Stimulated activated CD4-positive, alpha-beta T cell treated with anti-CD3 and anti-CD28 coated beads, TNF-alpha, amount 100 ng/mL, for 1 hour (primary cell): Measurements from ENCODE around the gene DNHD1.
A peak's percentile ranks its signal among the peaks of the same experiment; 100 is the strongest.

ENCODE experiments used
- DNase-seq, 3 donors: peaks; one replicate each; pipeline ENCODE4 v3.0.0-alpha.2; 2020; ENCODE audit warnings: low read depth in 3 of 3, low spot score in 1 of 3

The DNHD1 gene

DNA sequence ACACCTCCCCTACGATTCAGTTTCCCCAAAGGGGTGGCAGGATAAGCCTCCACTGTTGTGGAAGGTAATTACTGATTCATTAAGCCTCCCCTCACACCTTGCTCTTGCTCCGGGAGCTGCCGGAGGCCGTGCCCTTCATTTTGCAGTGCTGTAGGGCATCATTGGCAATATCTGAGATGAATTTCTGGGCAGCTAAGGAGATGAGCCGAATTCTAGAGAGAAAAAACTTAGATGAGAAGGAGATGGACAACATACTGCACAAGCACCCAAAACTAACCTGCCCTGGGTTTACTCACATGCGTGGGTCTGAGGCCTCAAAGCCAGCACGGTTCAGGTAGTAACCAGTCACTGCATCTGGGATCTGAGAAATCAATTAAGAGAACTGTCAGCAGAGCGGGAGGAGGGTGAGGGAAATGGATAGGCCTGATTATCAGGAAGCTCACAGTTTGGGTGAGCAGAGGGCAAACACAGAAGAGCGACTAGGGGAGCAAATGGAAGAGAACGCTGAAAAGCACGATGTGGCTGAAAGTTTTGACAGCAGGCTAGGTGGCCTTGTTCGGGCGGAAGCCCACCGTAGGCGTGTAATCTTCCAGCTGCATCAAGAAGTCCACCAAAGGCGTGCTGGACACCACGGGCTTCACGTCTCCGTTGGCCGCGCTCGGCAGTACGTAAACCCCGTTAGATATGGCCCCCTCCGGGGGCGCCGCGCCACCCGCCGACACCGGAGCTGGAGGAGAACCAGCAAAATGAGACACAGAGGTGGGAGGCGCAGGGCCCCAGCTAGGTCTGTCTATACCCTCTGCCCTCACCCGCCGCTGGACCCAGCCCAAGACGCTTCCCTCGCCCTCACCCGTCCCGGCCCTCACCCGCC, 114.2 kb downstream of the DNHD1 start:
- DNase-seq, result no peak

DNA sequence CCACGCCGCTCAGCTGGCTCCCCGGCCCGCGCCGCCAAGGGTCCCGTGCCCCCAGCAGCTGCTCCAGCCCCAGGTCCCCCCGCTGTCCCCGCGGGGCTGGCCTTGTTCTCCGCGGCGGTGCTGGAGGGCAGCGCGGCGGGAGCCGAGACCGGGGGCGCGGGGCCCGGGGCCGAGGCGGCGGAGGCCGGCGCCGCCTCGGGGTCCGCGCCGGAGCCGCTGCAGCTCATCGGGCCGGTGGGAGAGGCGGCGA, 114.8 kb downstream of the DNHD1 start:
- no peak for DNase-seq

DNA sequence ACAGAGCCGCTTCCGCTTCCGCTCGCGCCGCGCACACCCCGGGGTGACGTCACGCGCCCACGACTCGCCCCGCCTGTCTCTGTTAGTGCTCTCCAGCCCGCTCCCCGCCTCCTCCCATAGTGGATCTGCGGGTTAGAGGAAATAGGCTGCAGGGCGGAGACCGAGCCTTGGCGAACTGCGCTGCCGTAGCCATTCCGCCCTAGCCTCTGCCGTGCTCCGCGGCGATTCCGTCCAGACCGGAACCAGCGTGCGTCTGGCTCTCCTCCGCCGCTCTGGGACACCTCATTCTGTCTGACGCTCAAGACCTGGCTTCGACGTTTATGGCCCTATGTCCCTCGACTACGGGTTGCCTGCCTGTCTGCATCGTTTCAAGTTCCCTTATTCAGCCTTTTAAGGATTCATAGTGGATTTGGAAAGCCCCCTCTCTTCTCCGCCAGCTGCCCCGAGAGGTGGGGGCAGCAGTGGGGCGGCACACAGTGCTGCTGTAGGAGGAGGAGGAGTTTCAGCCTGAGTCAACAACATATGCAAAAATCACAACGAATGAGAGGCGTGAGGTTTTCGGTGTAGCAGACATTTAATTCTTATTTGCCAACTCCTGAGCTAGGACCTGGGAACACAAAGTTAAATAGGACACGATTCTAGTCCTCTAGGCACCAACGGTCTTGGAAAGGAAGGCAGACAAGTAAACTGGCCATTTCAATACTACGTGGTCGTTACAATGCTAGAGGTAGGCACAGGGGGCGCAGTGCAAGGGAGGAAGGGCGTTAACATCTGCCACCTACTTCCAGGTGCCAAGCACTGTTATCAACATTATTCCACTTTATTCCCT, 115.3 kb downstream of the DNHD1 start, which contains the start of gene TAF10:
TSS of gene TAF10 (minus strand) at position 4 of the 829 bp plus-strand sequence. CDS start 27 bp downstream, outside the sequence.
- peak; percentile 80 to 94 (median 88) for DNase-seq

DNA sequence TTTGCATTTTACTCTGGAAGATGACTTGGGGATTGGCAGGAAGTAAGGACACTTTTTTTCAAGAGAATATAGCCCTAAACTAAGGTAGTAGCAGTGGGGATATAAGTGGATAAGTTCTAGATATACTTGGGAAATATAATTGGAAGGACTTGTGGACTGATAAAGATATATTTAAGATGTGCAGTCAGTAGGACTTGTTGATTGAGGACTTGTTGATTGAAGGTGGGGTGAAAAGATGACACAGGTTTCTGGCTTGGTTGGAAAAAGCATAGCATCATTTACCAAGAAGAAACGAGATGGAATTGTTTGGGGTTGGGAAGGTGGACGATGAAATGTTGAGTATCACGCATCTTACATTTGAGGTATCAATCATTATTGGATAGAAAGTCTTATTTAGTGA, 116.4 kb downstream of the DNHD1 start:
- DNase-seq, result no peak

DNA sequence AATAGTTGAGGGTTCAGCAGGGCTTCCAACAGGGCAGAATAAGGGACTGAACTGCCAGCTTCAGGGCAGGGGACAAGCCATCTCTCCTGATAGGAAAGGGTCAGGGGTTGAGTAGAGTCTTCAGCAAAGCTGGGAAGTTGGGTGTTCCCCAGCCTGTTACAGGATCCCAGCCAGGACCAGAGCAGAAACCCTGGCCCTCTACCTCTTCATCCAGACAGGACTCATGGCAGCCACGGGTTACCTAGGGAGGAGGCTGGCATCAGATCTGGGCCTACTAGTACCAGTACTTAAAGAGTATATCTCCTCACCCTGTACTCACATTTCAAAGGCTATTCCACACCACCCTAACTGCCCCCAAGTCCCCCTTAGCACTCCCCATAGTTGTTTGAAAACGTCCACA, 117.4 kb downstream of the DNHD1 start:
- DNase-seq, result no peak

DNA sequence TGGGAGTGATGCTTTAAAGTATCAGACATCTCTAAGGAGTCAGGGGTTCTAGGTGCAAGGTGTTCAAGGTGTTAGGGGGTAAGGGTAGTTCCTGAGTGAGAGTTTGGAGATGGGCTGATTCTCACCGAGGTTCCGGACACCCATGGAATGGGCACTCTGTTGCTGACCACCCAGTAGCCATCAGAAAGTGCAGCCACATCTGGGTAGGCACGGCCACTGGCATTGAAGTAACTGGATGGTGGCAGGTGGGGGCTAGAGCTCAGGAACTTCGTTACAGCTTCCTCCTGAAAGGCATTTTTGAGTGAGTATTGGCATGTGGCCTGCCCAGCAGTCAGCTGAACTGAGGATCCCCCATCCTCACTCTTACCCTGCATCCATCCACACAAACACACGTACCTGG, 118.0 kb downstream of the DNHD1 start:
- DNase-seq, result no peak

DNA sequence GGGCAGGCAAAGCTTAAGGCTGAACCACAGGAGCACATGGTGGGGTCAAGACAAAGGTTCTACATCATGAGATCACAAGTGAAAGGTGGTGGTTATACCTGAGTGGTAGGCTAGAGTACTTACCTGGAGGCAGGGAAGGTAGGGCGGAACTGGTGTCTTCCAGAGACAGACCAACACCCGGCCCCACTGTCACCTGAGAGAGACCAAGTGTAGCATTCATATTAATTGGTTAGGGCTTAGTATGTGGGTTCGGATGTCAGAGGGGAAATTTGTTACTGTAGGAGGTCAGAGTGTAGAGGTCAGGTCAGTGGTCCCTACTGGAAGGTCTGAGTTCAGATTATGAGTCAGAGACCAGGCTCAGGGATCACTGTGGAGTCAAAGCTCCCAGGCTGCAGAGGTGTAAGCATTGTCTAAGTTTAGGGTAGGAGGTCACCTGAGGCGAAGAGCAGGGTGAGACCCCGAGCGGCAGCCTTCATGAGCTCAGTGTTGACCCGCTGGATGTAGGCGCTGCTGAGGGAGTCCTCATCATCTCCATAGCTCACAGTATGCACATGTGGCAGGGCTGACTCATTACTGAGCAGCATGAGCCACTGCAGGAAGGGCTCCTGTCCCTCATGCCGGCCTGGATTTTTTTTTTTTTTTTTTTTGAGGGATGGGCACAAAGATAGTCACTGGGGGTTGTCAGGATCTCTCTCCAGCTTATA, 119.0 kb downstream of the DNHD1 start:
- no peak for DNase-seq

DNA sequence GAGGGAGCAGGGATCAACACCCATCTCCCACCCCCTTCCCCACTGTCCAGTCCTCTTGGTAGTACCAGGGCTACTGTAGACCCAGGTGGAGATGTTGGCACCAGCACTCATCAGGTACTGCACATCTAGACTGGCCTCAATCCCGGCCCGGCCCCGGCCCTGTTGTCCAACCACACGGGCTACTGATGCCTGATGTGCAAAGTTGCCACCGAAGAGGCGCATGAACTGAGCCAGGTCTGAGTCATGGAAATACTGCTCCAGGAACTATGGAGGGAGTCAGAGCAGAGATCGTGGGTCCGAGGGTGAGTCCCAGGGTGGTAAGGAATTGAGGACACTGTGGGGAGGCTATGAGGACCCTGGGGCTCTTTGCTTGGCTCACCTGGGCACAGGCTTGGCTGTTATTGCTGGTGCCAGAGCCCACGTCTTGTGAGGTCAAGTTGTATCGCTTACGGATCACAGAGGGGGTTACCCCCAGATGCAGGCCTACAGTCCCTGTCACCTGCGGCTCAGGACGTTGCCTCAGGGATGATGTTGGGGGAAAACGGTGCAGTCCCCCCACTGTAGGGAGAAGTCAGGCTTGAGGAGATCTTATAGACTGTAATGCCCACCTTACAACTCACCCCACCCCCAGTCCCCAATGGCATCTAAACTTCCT, 119.6 kb downstream of the DNHD1 start:
- no peak for DNase-seq

DNA sequence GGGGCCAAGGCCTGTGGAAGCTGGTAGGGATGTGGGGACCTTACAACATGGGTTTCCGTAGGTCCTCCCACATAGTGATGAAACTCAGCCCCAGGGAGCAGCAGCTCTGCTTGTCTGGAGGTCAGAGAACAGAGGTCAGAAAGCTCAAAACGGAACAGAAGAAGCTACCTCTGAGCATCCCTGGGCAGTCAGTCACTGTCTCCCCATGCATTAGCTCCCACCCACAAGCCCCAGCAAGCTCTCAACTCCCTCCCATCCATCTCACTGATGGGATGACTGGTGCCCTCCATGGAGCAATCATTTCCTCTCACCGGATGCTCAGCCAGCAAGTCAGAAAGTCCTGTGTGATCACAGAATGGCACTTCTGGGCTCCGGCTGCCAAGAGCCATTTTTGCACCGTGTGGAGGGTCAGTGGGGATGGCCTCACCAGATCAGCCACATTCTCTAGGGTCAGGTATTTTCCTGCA, 120.3 kb downstream of the DNHD1 start:
- no peak for DNase-seq

DNA sequence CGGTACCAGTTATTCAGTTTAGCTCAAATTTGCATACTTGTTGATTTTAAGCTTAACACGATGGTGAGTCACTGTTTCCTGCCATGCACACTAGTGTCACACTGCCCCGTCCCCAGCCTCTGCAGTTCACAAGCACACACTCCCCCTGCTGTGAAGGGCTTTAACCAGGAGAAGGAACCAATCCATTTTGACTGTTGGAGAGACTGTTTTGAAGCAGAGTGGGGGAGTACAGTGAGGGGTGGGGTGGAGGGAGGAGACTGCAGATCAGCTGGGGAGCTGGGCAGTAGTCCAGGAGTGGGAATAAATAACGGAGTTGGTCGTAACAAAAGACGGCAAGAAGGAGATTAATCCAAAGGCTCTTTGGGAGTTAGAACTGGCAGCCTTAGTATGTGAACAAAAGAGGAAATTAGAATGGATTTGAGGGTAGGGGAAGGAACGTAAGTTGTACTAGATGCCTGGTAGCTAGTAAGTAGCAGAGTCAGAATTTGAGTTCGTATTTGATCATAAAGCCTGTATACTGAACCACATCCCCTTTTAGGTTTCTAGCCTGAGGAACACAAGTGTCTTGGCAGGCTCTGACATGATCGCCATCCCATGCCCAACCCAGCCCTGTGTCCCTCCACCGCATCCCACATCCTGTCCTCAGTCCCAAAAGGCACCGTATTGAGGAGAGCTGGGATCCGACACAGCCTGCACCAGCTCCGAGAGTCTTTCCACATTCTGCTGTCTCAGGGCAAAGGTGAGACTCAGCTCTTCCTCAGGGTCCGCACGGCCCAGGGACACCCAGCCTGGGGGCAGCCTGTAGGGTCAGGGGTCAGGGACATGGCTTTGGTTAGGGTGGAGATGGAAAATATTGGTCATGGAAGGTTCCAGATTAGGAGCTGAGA, 121.3 kb downstream of the DNHD1 start:
- DNase-seq, result peak; percentile 34 to 58 (median 42)

DNA sequence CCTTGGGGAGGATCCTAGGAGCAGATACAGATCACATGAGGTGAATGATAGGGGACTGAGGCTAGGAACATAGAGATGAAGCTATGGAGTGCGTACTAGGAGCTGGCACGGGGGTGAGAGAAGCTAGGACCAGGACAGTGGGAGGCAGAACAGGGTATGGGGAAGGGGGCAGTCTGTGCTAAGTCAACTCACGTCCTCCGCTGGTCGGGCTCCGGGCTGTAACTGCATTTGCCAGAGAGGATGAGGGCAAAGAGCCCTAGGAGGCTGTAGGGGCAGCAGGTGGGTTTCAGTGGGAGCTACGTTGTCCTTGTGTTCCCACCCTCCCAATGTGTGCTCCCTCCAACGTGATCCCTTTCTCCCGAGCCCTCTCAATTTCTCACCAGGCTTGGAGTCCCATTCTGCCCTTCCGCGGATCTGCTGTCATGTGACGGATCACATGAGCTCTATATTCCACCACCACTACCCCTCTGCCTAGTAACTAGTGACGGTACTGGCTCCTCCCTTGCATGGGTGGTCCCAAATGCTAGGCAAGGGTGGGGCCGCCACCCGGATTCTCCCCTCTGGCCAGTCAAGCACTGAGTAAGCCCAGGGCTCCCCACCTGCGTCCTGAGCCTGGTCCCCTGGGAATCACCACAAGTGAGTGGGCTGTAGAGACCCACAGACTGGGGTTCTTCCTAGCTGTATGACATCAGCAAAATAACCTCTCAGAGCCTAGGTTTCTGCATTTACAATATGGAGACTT, 122.1 kb downstream of the DNHD1 start, which contains the start of gene TPP1:
TSS of gene TPP1 (minus strand) at position 419 of the 742 bp plus-strand sequence. CDS start at position 397, 22 bp downstream.
- DNase-seq, result peak; percentile 64 to 75 (median 68)

DNA sequence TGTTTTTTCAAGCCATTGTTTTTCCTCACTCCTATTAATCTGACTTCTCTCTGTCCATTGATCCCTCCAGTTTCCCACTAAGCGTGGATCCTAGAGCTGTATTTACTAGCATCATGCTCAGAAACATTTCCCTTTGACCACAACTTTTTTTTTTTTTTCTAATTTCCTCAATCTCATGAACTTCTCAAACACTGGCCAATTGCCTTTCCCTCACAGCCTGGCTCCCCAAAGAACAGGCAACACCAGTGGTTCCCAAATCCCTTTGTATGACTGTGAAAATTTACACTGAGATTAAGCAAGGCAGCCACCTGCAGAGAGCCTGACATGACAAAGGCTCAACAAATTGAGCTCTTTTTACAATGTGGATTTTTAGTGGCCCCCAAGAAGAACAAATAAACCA, 123.6 kb downstream of the DNHD1 start:
- DNase-seq, result no peak
